DOHH2 (cell line): ENCODE data around the gene FAM184A.

ENCODE experiments used
- CTCF ChIP-seq: fragments of 200-600 bp; sonication (generic); IDR thresholded peaks from one replicate; pipeline ENCODE4 v1.5.1; 2014; ENCODE audit warnings: antibody characterized with exemption, mild to moderate bottlenecking, low read depth, low read length; ENCODE audit not compliant: poor library complexity, severe bottlenecking
- EZH2phosphoT487 ChIP-seq: fragments of 200-600 bp; sonication (generic); IDR thresholded peaks from 2 replicates; pipeline ENCODE4 v1.6.1; 2017; ENCODE audit warnings: borderline replicate concordance, mild to moderate bottlenecking, antibody characterized with exemption, low read length, moderate library complexity, mixed read lengths

DNA sequence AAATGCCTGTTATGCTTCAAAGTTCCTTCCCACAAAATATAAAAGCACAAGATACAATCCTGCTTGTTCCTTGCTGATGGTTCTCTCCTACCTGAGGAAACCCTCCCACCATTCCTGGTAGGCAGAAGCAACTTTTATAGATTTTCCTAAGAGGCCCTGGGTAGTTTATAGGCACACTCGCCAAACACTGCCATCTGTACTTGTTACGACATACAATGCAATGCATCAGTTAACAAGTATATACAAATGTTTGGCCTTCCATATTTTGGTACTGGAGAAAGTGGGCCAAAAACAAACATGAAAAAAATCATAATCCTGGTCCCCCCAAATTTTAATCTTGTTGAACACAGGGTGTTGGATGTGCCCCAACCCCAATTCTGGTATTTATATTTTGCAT lies 160.1 kb downstream of the FAM184A start:
- TF ChIP-seq CTCF (no peak), EZH2phosphoT487 (no peak)
